PC-3 (cell line): ENCODE results near the gene ENTR1. TPM values are rescaled to one million over a fixed set of nuclear protein-coding genes. Genes with fewer than 3 reads are reported as not detected.

Source experiments
- ATAC-seq: fragments of 200-7000 bp; cut with Tn5 transposase; 2 replicates; pipeline ENCODE4 v1.9.1; 2020; ENCODE audit warnings: mild to moderate bottlenecking, moderate library complexity
- BruUV-seq: library from RNA; stranded (reverse); fragments of 400-500 nt; replicated peaks from 2 replicates; lab custom pipeline; 2021; lab: Mats Ljungman, UMichigan
- CTCF ChIA-PET: fragments of 300-600 bp; sonication (Branson Sonifier 250); formaldehyde crosslinking; loops from one replicate; lab custom pipeline; 2022; ENCODE audit warnings: antibody characterized with exemption; lab: Charles Lee
- POLR2A ChIA-PET: fragments of 300-600 bp; sonication (Branson Sonifier 250); formaldehyde crosslinking; loops from one replicate; lab custom pipeline; 2022; ENCODE audit warnings: antibody characterized with exemption; ENCODE audit not compliant: unreplicated experiment; lab: Charles Lee
- DNase-seq: peaks from one replicate; pipeline ENCODE4 v3.0.0-alpha.2; 2015
- H2AFZ ChIP-seq: fragments of 300-600 bp; sonication (generic); 2 replicates; pipeline ENCODE4 v1.6.0; 2016; ENCODE audit warnings: antibody characterized with exemption, low read length
- H3F3A ChIP-seq: fragments of 300-600 bp; sonication (generic); one replicate; pipeline ENCODE4 v1.6.0; 2017; ENCODE audit warnings: antibody characterized with exemption, low read length, control low read depth, mild to moderate bottlenecking; ENCODE audit not compliant: unreplicated experiment
- H3K27ac ChIP-seq: fragments of 300-600 bp; sonication (generic); 2 replicates; pipeline ENCODE4 v1.5.1; 2016; ENCODE audit warnings: mild to moderate bottlenecking, low read length
- H3K27me3 ChIP-seq: fragments of 300-600 bp; sonication (generic); 2 replicates; pipeline ENCODE4 v1.6.1; 2016; ENCODE audit warnings: low read length, mixed read lengths
- H3K36me3 ChIP-seq: fragments of 300-600 bp; sonication (generic); 2 replicates; pipeline ENCODE4 v1.6.1; 2016; ENCODE audit warnings: low read depth, mixed run types, low read length, mixed read lengths
- H3K4me1 ChIP-seq: fragments of 300-600 bp; sonication (generic); 2 replicates; pipeline ENCODE4 v1.5.1; 2016; ENCODE audit warnings: low read length; ENCODE audit not compliant: insufficient read depth
- H3K4me2 ChIP-seq: fragments of 300-600 bp; sonication (generic); 2 replicates; pipeline ENCODE4 v1.6.0; 2016; ENCODE audit warnings: low read length
- H3K4me3 ChIP-seq: fragments of 300-600 bp; sonication (generic); 2 replicates; pipeline ENCODE4 v1.5.1; 2016; ENCODE audit warnings: mild to moderate bottlenecking, low read length, mixed read lengths
- H3K79me2 ChIP-seq: fragments of 300-600 bp; sonication (generic); 2 replicates; pipeline ENCODE4 v1.6.1; 2017; ENCODE audit warnings: low read length, mixed read lengths
- H3K9ac ChIP-seq: fragments of 300-600 bp; sonication (generic); 2 replicates; pipeline ENCODE4 v1.6.0; 2016; ENCODE audit warnings: mild to moderate bottlenecking, low read length
- H3K9me2 ChIP-seq: fragments of 300-600 bp; sonication (generic); replicated peaks from 2 replicates; pipeline ENCODE4 v1.6.1; 2016; ENCODE audit warnings: mixed run types, low read length, mixed read lengths
- H3K9me3 ChIP-seq: fragments of 300-600 bp; sonication (generic); 2 replicates; pipeline ENCODE4 v1.6.1; 2016; ENCODE audit warnings: low read length, mixed read lengths
- H4K20me1 ChIP-seq: fragments of 300-600 bp; sonication (generic); 2 replicates; pipeline ENCODE4 v1.6.1; 2016; ENCODE audit warnings: low read length, mixed read lengths
- EZH2 ChIP-seq: fragments of 300-600 bp; sonication (generic); IDR thresholded peaks from one replicate; pipeline ENCODE4 v1.6.1; 2017; ENCODE audit warnings: antibody characterized with exemption, mild to moderate bottlenecking, low read length; ENCODE audit not compliant: unreplicated experiment
- EZH2phosphoT487 ChIP-seq: fragments of 300-600 bp; sonication (generic); IDR thresholded peaks from 2 replicates; pipeline ENCODE4 v1.6.1; 2018; ENCODE audit warnings: mild to moderate bottlenecking, antibody characterized with exemption, low read length, borderline replicate concordance
- intact Hi-C: fragments of 100-400 bp; cut with micrococcal nuclease; formaldehyde crosslinking; loops from 2 replicates; pipeline ENCODE4 v1.9.0; 2023
- total RNA-seq: library from RNA; depleted of rRNA; stranded (reverse); fragments of >200 nt; gene quantifications from 2 replicates; pipeline ENCODE4 v1.2.3, GENCODE V29; 2014
- TF ChIP-seq, protein P1 (sequence below): fragments of 300-600 bp; sonication (generic); conservative IDR thresholded peaks from 2 replicates; pipeline ENCODE4 v1.5.1; 2017; ENCODE audit warnings: antibody characterized with exemption, low read depth, mild to moderate bottlenecking, low read length

The ENTR1 gene
- total RNA-seq, 1 experiment from 2014 or later: 32.3 TPM

DNA sequence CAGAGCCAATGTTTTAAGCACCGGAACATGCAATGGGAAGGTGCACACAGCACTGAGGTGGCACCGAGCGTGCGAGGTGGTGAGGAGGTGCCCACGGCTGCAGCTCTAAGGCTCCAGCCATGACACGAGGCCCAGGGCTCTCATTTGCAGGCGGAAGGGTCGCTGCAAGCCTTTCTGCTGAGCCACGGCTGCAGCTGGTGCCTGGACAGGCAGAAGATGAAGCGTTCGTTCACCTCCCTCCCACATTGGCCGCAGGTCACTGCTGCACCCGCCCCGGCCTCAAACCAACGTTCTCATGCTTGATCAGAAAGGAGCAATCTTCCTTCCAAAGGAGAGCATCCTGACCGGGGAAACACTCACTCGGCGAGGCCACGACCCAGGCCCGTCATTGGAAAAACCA lies 33.7 kb upstream of the ENTR1 start:
- H3K79me2 ChIP-seq: peaks cover 4% of the 10 kb centered on the region; the same call in 1 of the 2 replicates
- no peak for ATAC-seq
- intact Hi-C loops: no loop called here
- TF ChIP-seq, protein P1, sequence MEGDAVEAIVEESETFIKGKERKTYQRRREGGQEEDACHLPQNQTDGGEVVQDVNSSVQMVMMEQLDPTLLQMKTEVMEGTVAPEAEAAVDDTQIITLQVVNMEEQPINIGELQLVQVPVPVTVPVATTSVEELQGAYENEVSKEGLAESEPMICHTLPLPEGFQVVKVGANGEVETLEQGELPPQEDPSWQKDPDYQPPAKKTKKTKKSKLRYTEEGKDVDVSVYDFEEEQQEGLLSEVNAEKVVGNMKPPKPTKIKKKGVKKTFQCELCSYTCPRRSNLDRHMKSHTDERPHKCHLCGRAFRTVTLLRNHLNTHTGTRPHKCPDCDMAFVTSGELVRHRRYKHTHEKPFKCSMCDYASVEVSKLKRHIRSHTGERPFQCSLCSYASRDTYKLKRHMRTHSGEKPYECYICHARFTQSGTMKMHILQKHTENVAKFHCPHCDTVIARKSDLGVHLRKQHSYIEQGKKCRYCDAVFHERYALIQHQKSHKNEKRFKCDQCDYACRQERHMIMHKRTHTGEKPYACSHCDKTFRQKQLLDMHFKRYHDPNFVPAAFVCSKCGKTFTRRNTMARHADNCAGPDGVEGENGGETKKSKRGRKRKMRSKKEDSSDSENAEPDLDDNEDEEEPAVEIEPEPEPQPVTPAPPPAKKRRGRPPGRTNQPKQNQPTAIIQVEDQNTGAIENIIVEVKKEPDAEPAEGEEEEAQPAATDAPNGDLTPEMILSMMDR: no peak
- no peak for TF ChIP-seq EZH2
- TF ChIP-seq EZH2phosphoT487: no peak
- no peaks in the 10 kb centered on the region; the same call in 1 of the 2 replicates for H3K4me1 ChIP-seq
- H3K27me3 ChIP-seq: no peaks in the 10 kb centered on the region
- ChIA-PET CTCF (no interaction called here), POLR2A (no interaction called here)
- H2AFZ ChIP-seq: no peak overlapping the region
- H3K4me2 ChIP-seq: no peak overlapping the region
- H3K9me3 ChIP-seq: no peaks in the 10 kb centered on the region
- no peak for DNase-seq
- no peak overlapping the region for H3K9ac ChIP-seq
- BruUV-seq: no TSS peak
- H3K4me3 ChIP-seq: no peak overlapping the region
- no peaks in the 10 kb centered on the region for H4K20me1 ChIP-seq
- H3F3A ChIP-seq: no peaks in the 10 kb centered on the region
- H3K36me3 ChIP-seq: peaks cover 4% of the 10 kb centered on the region; the same call in 1 of the 2 replicates
- H3K9me2 ChIP-seq: no peaks in the 10 kb centered on the region
- no peak overlapping the region for H3K27ac ChIP-seq

DNA sequence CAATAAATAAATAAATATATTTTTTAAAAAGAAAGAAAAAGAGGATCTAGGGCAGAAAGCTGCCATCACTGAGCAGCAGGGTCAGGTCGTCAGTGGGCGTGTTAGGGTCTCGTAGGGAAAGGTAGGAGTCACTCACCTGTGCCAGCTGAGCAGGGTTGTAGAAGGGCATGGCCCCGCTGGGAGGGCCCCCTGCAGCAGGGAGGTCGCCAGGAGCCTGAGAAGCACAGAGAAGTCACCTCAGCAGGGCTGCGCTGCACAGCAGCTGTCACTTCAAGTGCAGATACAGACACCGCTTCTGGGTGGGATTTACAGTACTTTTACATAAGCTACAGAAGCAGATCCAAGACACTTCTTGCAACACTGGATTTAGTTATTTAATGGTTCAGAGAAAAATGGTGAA lies 33.3 kb upstream of the ENTR1 start:
- Histone ChIP-seq H2AFZ (no peak overlapping the region), H3K27me3 (no peaks in the 10 kb centered on the region), H3F3A (no peaks in the 10 kb centered on the region), H3K79me2 (peaks cover 8% of the 10 kb centered on the region), H4K20me1 (no peaks in the 10 kb centered on the region), H3K4me1 (no peaks in the 10 kb centered on the region; the same call in 1 of the 2 replicates), H3K27ac (no peak overlapping the region), H3K9me2 (no peaks in the 10 kb centered on the region), H3K4me2 (no peak overlapping the region), H3K4me3 (no peak overlapping the region), H3K9me3 (no peaks in the 10 kb centered on the region), H3K9ac (no peak overlapping the region), H3K36me3 (peaks cover 4% of the 10 kb centered on the region; the same call in 1 of the 2 replicates)
- ATAC-seq (no peak), DNase-seq (no peak)
- BruUV-seq: no TSS peak
- CTCF ChIA-PET: no interaction called here
- TF ChIP-seq, protein P1: no peak
- TF ChIP-seq EZH2phosphoT487: no peak
- TF ChIP-seq EZH2: no peak
- POLR2A ChIA-PET: no interaction called here
- intact Hi-C loops: no loop called here

DNA sequence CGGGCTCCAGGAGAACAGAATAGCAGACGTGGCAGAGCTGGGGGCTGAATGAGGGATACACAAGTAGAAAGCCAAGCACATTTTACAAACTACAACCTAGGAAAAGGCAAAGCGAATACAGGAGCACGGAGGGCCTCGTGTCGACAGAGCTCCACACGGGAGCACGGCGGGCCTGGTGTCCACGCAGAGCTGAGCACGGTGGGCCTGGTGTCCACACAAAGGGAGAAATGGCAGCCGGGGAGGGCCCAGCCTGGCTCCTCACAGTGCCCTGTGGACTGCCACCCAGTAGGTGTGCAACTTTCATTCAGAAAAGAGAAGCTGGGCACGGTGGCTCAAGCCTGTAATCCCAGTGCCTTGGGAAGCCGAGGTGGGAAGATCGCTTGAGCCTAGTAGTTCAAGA lies 32.7 kb upstream of the ENTR1 start:
- Histone ChIP-seq H3K9me2 (no peaks in the 10 kb centered on the region), H3F3A (no peaks in the 10 kb centered on the region), H2AFZ (no peak overlapping the region), H3K9me3 (no peaks in the 10 kb centered on the region), H3K4me1 (no peaks in the 10 kb centered on the region; the same call in 1 of the 2 replicates), H3K79me2 (peaks cover 14% of the 10 kb centered on the region), H3K4me2 (no peak overlapping the region), H3K4me3 (no peak overlapping the region), H3K27ac (no peak overlapping the region), H3K9ac (no peak overlapping the region), H3K36me3 (peaks cover 4% of the 10 kb centered on the region; the same call in 1 of the 2 replicates), H4K20me1 (no peaks in the 10 kb centered on the region), H3K27me3 (no peaks in the 10 kb centered on the region)
- no peak for DNase-seq
- TF ChIP-seq, protein P1: no peak
- TF ChIP-seq EZH2 (no peak), EZH2phosphoT487 (no peak)
- ATAC-seq: no peak
- CTCF ChIA-PET: no interaction called here
- POLR2A ChIA-PET: no interaction called here
- intact Hi-C loops: no loop called here
- no TSS peak for BruUV-seq
